Measurements from ENCODE around the gene LIPM.

Gene LIPM

DNA sequence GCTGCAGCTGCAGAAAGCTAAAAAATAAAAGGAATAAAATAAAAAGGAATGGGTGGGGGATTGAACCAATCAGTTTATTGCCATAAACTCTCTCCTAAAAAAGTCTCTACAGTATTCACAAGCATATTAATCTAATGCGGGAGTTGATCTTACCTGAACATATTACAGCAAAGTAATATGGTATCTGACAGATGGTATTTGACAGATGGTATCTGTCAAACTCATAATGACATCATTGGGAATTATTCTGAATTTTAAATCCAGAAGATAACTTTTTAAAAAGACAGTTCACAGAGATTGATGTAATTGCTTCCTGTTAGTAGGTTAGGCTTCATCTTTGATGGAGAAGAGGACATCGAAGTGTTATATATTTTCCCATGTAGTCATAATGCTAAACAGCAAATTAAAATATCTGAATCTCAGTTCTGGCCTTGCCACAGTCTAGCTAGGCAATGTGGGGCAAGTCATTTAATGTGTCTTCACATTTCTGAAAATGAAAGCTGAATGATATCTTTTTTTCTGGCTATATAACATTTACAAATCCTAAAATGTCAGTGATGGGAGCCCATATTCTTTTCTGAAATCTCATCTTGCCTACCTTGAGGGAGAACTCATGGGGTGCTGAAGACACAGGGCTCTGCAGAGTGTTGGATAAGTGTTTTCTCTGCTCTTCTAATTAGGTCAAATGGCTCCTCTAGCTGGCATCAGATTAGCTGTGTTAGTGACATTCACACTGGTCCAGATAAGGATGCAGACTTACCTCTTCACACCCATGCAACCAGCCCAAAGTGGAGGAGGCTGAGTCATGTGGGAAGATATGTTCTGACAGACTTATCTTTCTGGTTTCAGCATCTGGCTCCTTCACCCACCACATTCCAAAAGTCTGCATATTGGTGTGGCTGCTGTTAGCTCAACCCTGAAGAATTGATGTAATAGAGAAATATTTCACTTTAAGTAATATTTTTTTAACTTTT lies 2.1 kb upstream of the LIPM start:
- FAIRE-seq (no peak), DNase-seq (ENCODE audit: low spot score) (no peak)

- DNase-seq (ENCODE audit: low spot score) (no peak), FAIRE-seq (no peak)
These were observed 1.1 kb downstream of the LIPM start for GRCh38 chr10:88803641-88804040.

GRCh38 chr10:88804083-88804812 lies 1.7 kb downstream of the LIPM start:
- no peak for FAIRE-seq
- DNase-seq (ENCODE audit: low spot score): no peak

DNA sequence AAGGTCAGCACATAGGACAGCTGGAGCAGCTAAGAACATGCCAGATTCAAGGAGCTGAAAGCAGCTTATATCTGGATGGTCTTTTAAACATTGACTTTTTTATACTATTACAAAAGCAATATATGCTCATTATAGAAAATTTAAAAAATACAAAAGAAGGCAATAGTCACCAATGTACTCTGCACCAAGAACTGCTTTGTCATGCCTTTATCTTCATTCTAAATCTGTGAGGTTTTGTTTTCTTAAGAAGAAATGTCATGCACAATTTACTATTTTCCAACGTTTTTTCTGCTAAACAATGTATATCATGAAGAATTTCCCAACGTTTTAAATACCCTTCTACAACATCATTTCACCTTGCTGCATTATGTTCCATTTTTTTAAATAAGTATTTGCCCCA lies 2.8 kb downstream of the LIPM start:
- FAIRE-seq (no peak), DNase-seq (ENCODE audit: low spot score) (no peak)

DNA sequence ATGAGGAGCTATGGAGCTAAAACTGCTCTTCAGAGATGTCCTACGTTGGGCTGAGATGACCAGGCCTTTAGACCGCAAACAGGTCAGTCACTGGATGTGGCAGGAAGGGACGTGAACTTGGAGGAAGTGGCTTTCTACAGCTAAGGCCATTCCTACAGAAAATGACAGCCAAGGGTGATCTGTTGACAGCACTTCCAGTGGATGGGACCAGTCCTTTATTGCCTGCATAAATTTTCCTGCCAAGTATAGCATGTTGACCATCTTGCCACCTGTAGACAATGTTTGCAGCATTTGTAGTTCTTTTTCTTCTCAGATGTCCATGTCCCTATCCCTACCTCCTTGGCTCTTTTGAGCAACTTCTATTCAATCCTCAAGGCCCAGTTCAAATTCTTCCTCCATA lies 3.4 kb downstream of the LIPM start:
- FAIRE-seq (no peak), DNase-seq (ENCODE audit: low spot score) (no peak)

- DNase-seq (ENCODE audit: low spot score): no peak
- FAIRE-seq: no peak
These were observed 7.1 kb downstream of the LIPM start for GRCh38 chr10:88809621-88810020.

DNA sequence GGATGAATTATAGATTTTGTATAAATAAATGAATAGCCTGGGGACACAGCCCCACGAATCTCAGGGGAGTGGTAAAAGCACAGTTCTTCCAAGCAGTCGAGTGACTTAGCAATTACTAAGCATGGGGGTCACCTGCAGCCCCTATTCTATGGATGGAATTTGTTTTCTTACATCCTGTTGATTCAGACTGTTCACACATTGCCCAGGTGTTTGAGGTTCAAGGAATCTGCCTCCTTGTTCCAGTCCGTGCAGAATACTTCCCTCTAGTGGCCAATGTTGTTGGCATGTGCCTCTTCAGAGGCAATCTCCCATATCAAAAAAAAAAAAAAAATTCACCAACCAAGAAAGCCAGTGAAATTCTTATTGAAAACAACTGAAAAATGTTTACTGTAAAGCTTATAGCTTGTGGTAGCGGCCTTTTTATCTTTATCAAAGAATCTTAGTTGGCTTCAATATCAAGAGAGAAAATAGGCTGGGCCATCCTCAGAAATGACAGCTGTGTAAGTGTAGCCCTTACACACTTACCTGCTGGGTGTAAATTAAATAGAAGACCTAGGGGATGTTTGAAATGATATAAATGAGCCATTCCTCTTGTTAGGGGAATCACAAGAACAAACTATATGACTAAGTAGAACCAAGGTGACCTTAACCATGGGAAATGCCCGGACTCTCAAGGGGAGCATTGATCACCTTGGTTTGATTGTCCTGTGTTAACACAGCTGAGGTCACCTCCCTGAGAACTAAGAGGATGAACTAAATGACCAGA lies 7.8 kb downstream of the LIPM start:
- FAIRE-seq: peak; percentile 70
- DNase-seq (ENCODE audit: low spot score): peak; percentile 48

DNA sequence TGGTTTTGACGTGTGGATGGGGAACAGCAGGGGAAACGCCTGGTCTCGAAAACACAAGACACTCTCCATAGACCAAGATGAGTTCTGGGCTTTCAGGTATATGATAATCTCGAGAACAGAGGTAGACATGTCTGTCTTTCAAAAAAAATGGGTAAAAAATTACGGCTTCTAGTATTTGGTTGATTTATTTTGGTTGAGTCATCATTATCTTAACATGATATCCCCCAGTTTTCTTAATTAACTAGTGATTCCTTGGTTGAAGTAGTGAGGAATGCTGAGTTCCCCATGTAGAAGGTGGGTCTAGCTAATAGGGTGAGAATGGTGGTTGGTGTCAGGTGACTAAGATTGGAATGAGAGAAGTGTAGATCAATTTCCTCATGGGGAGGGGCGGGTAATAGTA lies 10.7 kb downstream of the LIPM start:
- no peak for DNase-seq (ENCODE audit: low spot score)
- FAIRE-seq: no peak

GRCh38 chr10:88819290-88819689 lies 16.8 kb downstream of the LIPM start:
- DNase-seq (ENCODE audit: low spot score) (no peak), FAIRE-seq (no peak)

DNA sequence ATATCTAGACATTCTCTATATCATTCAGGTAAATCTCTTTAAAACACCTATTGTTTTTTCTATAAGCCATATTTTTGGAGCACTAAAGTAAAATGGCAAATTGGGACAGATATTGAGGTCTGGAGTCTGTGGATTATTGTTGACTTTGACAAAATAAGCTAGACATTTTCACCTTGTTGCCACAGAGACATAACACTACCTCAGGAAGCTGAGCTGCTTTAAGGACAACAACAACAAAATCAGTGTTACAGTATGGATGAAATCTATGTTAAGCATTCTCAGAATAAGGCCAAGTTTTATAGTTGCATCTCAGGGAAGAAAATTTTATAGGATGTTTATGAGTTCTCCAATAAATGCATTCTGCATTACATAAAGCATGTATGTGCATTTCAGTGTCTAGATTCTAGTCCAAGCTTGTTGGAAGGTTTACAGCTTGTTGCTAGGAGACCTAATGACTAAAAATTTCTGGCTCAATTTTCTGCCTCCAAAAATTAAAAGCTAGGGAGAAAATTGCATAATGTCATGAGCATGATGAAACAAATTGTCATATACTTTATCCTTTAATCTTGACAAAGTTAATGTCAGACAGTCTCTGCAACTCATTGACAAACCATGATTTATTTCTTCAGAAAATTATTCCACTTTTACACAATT lies 18.3 kb downstream of the LIPM start:
- no peak for FAIRE-seq
- no peak for DNase-seq (ENCODE audit: low spot score)

DNA sequence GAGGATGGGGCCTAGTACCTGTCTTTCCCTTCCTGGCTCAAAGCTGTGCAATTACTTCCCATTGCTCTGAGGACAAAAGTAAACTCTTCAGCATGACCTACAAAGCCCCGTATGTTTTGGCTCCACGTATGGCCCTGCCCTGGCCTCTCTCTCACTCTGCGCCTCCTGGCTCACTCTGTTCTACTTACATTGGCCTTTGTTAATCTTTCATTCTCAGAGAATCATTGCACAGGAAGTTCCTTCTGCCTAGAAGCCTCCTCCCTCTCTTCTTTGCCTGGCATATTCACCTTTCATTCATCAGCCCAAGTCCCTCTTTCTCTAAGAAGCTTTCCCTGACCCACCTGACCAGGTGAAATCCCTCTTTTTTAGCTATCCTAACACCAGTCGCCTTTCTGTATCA lies 23.9 kb downstream of the LIPM start:
- FAIRE-seq (no peak), DNase-seq (ENCODE audit: low spot score) (no peak)

GRCh38 chr10:88827671-88828070 lies 25.1 kb downstream of the LIPM start:
- FAIRE-seq (no peak), DNase-seq (ENCODE audit: low spot score) (no peak)

DNA sequence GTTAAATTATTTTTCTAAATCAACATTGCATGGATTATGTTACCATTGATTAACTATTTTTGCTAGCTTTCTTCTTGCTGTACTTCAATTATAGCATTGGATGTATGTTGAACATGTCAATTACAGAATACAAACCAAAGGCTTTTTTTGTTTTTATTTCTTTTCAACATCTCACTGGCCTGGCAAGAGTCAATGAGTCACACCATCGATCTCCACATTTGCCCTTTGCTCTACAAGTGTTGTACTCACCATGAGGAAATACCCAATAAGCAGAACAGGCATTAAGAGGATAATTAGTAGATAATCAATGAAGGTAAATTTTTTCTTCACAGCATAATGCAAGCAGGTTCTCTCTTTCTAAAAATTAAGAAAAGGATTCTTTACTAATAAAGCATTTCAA lies 25.8 kb downstream of the LIPM start:
- no peak for FAIRE-seq

DNA sequence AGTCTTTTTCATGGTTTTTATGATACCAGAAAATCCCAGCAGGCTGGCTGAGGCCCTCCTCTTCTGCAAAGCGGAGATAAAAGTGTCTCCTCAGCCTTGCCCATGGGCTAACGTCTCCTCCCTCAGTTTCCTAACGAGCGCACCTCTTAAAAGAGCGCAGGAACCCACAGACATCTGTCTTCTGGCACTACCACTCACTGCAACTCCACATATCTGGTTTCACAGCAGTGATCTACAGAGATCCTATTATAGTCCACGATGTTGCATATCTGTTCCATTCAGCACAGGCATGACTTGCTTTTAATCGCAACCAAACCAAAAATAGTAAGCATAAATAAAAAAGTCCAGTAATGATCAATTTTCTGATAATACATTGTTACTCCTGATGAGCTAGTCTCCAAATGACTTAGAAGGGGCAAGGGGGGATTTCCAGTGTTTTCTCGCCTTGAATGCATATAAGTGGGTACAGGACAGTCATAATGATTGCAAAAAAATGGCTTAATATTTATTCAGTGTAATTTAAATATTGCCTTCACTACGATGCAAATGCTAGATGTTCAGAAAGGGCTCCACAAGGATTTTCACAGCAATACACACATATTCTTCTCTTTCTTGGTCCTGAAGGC lies 28.2 kb downstream of the LIPM start:
- FAIRE-seq (no peak), DNase-seq (ENCODE audit: low spot score) (no peak)

More for the DNA sequence above, 25.8 kb downstream of the LIPM start:
- no peak for DNase-seq (ENCODE audit: low spot score)

- no peak for FAIRE-seq
These were observed 29.2 kb downstream of the LIPM start for GRCh38 chr10:88831709-88832108.

DNA sequence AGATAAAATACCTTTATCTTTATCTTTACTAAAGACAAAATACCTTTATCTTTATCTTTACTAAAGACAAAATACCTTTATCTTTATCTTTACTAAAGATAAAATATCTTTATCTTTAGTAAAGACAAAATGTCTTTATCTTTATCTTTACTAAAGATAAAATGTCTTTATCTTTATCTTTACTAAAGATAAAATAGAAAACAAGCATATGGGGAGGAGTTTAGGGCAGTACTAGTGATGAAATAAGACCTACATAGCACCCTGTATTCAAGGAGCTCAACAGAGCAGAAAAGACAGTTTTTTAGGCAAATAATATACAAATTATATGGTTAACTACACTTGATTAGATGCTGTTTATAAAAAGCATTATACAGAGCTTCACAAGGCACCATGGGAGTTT lies 29.8 kb downstream of the LIPM start:
- FAIRE-seq: peak; percentile 35
- no peak for DNase-seq (ENCODE audit: low spot score)

More at GRCh38 chr10:88831709-88832108, 29.2 kb downstream of the LIPM start:
- DNase-seq (ENCODE audit: low spot score): no peak

GRCh38 chr10:88833156-88833555 lies 30.6 kb downstream of the LIPM start:
- DNase-seq (ENCODE audit: low spot score) (no peak), FAIRE-seq (no peak)

- DNase-seq (ENCODE audit: low spot score) (no peak), FAIRE-seq (no peak)
These were observed 31.2 kb downstream of the LIPM start for GRCh38 chr10:88833723-88834122.

GRCh38 chr10:88835096-88835909 lies 32.8 kb downstream of the LIPM start:
- FAIRE-seq: peak; percentile 83
- DNase-seq (ENCODE audit: low spot score): peak; percentile 74

GRCh38 chr10:88835910-88836221 lies 33.3 kb downstream of the LIPM start:
- FAIRE-seq: no peak
- DNase-seq (ENCODE audit: low spot score): no peak

All from RCC 7860 (cell line).